Gastroesophageal sphincter (tissue), 4 donors: ENCODE data around the gene C1orf198. TPM values are rescaled to one million over a fixed set of nuclear protein-coding genes. Genes with fewer than 3 reads are reported as not detected.

ENCODE experiments used
- ATAC-seq: fragments of 150-250 bp; one replicate; pipeline ENCODE4 v1.9.1; 2016; ENCODE audit warnings: mild to moderate bottlenecking, moderate library complexity
- H3K27ac ChIP-seq, 4 donors: fragments of 200-600 bp; sonication (generic) in 3 of 4; 1 replicate in 3 of 4; 2 replicates in 1 of 4; pipeline ENCODE4 v1.5.1; 2016 to 2019
- H3K27me3 ChIP-seq: fragments of 200-600 bp; sonication (generic); one replicate; pipeline ENCODE4 v1.5.1; 2019
- H3K36me3 ChIP-seq, 2 donors: fragments of 200-600 bp; sonication (generic); one replicate each; pipeline ENCODE4 v1.5.1; 2019; ENCODE audit warnings: control low read depth in 1 of 2
- H3K4me1 ChIP-seq, 3 donors: fragments of 200-600 bp; sonication (generic); 1 replicate in 2 of 3; 2 replicates in 1 of 3; pipeline ENCODE4 v1.5.1; 2016 to 2019; ENCODE audit warnings: control low read depth in 2 of 3
- H3K4me3 ChIP-seq, 2 donors: fragments of 200-600 bp; sonication (generic); one replicate each; pipeline ENCODE4 v1.5.1; 2019; ENCODE audit warnings: mild to moderate bottlenecking in 1 of 2, moderate library complexity in 1 of 2
- H3K9me3 ChIP-seq, 3 donors: fragments of 200-600 bp; sonication (generic); one replicate each; pipeline ENCODE4 v1.5.1; 2017 to 2019; ENCODE audit warnings: control low read depth in 2 of 3
- CTCF ChIP-seq, 4 experiments: fragments of 200-600 bp in 2 of 4; fragments of 450-650 bp in 2 of 4; sonication (generic) in 1 of 4; IDR thresholded peaks; one replicate each; pipeline ENCODE4 v1.5.1; 2017 to 2019; ENCODE audit warnings: antibody characterized with exemption in 4 of 4, mild to moderate bottlenecking in 2 of 4, moderate library complexity in 2 of 4
- EP300 ChIP-seq: sonication (generic); formaldehyde crosslinking; IDR thresholded peaks from one replicate; pipeline ENCODE4 v1.6.1; 2017; ENCODE audit warnings: antibody characterized with exemption, mild to moderate bottlenecking
- POLR2A ChIP-seq, 2 donors: fragments of 450-650 bp; IDR thresholded peaks; one replicate each; pipeline ENCODE4 v1.6.1; 2017; ENCODE audit warnings: antibody characterized with exemption in 2 of 2, mild to moderate bottlenecking in 2 of 2, moderate library complexity in 1 of 2
- POLR2AphosphoS5 ChIP-seq: sonication (generic); formaldehyde crosslinking; IDR thresholded peaks from one replicate; pipeline ENCODE4 v1.6.1; 2017; ENCODE audit warnings: antibody characterized with exemption
- WGBS, 2 donors: methylation state at CpG; one replicate each; pipeline ENCODE4 v1.1.5; 2018; ENCODE audit warnings: low coverage in 1 of 2; 5-methylcytosine and 5-hydroxymethylcytosine counted together
- small RNA-seq, 4 donors: library from RNA; depleted of rRNA; stranded (forward); fragments of <200 nt; gene quantifications; one replicate each; pipeline ENCODE3, GENCODE V24; 2016
- total RNA-seq, 4 donors: library from RNA; depleted of rRNA; stranded (reverse); fragments of >200 nt; gene quantifications; one replicate each; pipeline ENCODE4 v1.1.0, GENCODE V29; 2016

The C1orf198 gene
- total RNA-seq, 4 donors from 2014 or later = 115 to 219 (median 172) TPM

GRCh38 chr1:230787471-230787870 is 80.8 kb downstream of the C1orf198 start:
- no peak for ATAC-seq
- no peaks in the 10 kb centered on the region for H3K36me3 ChIP-seq
- H3K27ac ChIP-seq = no peak overlapping the region
- no peak overlapping the region for H3K4me3 ChIP-seq
- H3K27me3 ChIP-seq = no peaks in the 10 kb centered on the region
- no peaks in the 10 kb centered on the region for H3K9me3 ChIP-seq
- no peak for TF ChIP-seq EP300
- TF ChIP-seq POLR2A (IDR thresholded peaks at IDR 0.05) = no peak
- no peak for TF ChIP-seq CTCF (IDR thresholded peaks at IDR 0.05)
- TF ChIP-seq POLR2AphosphoS5 = no peak
- 84 to 89% methylated on average over 4 to 5 of the region's 7 CpGs for WGBS, 2 donors
- no peaks in the 10 kb centered on the region for H3K4me1 ChIP-seq

Small RNA genes lying within 50 kb of the gene (small RNA-seq; reads per million reads assigned to genes)
- gene RN7SL837P (0 reads per million in 4 donors), gene RNA5SP79 (0.25 to 0.55 (median 0.35) reads per million in 4 donors)

Other genes starting within 250 kb of the C1orf198 start
- gene COG2, start 226.0 kb downstream of the C1orf198 start, total RNA-seq = 10 to 100 TPM; 23.5 to 33.6 (median 26.0) TPM
- gene AGT, start 154.4 kb downstream of the C1orf198 start, total RNA-seq = 10 to 100 TPM in 2 of 4 donors, 1 to 10 TPM in 2; 5.0 to 16.0 (median 8.4) TPM
- gene CAPN9, start 121.1 kb downstream of the C1orf198 start, total RNA-seq = 1 to 10 TPM in 1 of 4 donors, not detected in 3; 1.2 TPM
- gene TTC13, start 110.3 kb upstream of the C1orf198 start, total RNA-seq = 10 to 100 TPM in 3 of 4 donors, 1 to 10 TPM in 1; 9.6 to 24.4 (median 13.7) TPM
- gene ARV1, start 110.6 kb upstream of the C1orf198 start, total RNA-seq = 10 to 100 TPM; 10.5 to 37.4 (median 20.5) TPM
- gene FAM89A, start 171.7 kb upstream of the C1orf198 start, total RNA-seq = 10 to 100 TPM in 1 of 4 donors, 1 to 10 TPM in 3; 2.5 to 11.6 (median 7.7) TPM